GM23248 (cell line): Measurements from ENCODE around the gene CDHR1. TPM values are rescaled to one million over a fixed set of nuclear protein-coding genes. Genes with fewer than 3 reads are reported as not detected.

Experiments used
- DNase-seq: peaks from one replicate; pipeline ENCODE4 v3.0.0-alpha.2; 2015
- H2AFZ ChIP-seq: fragments of 200-600 bp; sonication (generic); 2 replicates; pipeline ENCODE4 v1.6.1; 2016; ENCODE audit warnings: antibody characterized with exemption
- H3F3A ChIP-seq: fragments of 200-600 bp; sonication (generic); 2 replicates; pipeline ENCODE4 v1.6.1; 2016; ENCODE audit warnings: mild to moderate bottlenecking, antibody characterized with exemption, mixed run types; ENCODE audit not compliant: insufficient read depth
- H3K27ac ChIP-seq: fragments of 200-600 bp; sonication (generic); 2 replicates; pipeline ENCODE4 v1.5.1; 2016; ENCODE audit warnings: mild to moderate bottlenecking
- H3K27me3 ChIP-seq: fragments of 200-600 bp; sonication (generic); replicated peaks from 2 replicates; pipeline ENCODE4 v1.6.1; 2016; ENCODE audit warnings: mild to moderate bottlenecking; ENCODE audit not compliant: insufficient read depth
- H3K36me3 ChIP-seq: fragments of 200-600 bp; sonication (generic); 2 replicates; pipeline ENCODE4 v1.6.1; 2016; ENCODE audit warnings: low read depth, mild to moderate bottlenecking
- H3K4me1 ChIP-seq: fragments of 200-600 bp; sonication (generic); 2 replicates; pipeline ENCODE4 v1.6.1; 2016; ENCODE audit warnings: mild to moderate bottlenecking; ENCODE audit not compliant: insufficient read depth
- H3K4me2 ChIP-seq: fragments of 200-600 bp; sonication (generic); one replicate; pipeline ENCODE4 v1.6.1; 2016; ENCODE audit warnings: mild to moderate bottlenecking; ENCODE audit not compliant: unreplicated experiment
- H3K4me3 ChIP-seq: fragments of 200-600 bp; sonication (generic); 2 replicates; pipeline ENCODE4 v1.5.1; 2016; ENCODE audit warnings: mild to moderate bottlenecking
- H3K79me2 ChIP-seq: fragments of 200-600 bp; sonication (generic); 2 replicates; pipeline ENCODE4 v1.6.1; 2016; ENCODE audit warnings: mild to moderate bottlenecking; ENCODE audit not compliant: insufficient read depth
- H3K9ac ChIP-seq: fragments of 200-600 bp; sonication (generic); 2 replicates; pipeline ENCODE4 v1.6.1; 2016; ENCODE audit warnings: mild to moderate bottlenecking
- H3K9me2 ChIP-seq: fragments of 200-600 bp; sonication (generic); 2 replicates; pipeline ENCODE4 v1.6.1; 2016; ENCODE audit warnings: mixed run types, mild to moderate bottlenecking, moderate library complexity; ENCODE audit not compliant: insufficient read depth
- H3K9me3 ChIP-seq: fragments of 200-600 bp; sonication (generic); one replicate; pipeline ENCODE4 v1.6.1; 2017; ENCODE audit warnings: low read depth
- H4K20me1 ChIP-seq: fragments of 200-600 bp; sonication (generic); 2 replicates; pipeline ENCODE4 v1.6.0; 2016; ENCODE audit not compliant: insufficient read depth
- EZH2 ChIP-seq: fragments of 200-600 bp; sonication (generic); IDR thresholded peaks from 2 replicates; pipeline ENCODE4 v1.6.1; 2018; ENCODE audit warnings: antibody characterized with exemption, mild to moderate bottlenecking; ENCODE audit not compliant: insufficient read depth, poor library complexity, severe bottlenecking
- EZH2phosphoT487 ChIP-seq: fragments of 200-600 bp; sonication (generic); IDR thresholded peaks from 2 replicates; pipeline ENCODE4 v1.6.1; 2018; ENCODE audit warnings: antibody characterized with exemption, moderate library complexity, mild to moderate bottlenecking, low read depth; ENCODE audit not compliant: insufficient read depth
- WGBS, 2 experiments: methylation state at CpG; one replicate each; pipeline ENCODE4 v1.1.6; 2015 to 2017; ENCODE audit warnings: low lambda C conversion rate in 2 of 2, low coverage in 1 of 2; ENCODE audit errors: missing lambda C conversion rate in 2 of 2; 5-methylcytosine and 5-hydroxymethylcytosine counted together
- in situ Hi-C: fragments of 300-500 bp; cut with MboI; formaldehyde crosslinking; loops from 2 replicates; pipeline ENCODE4 v1.15.0; 2020
- polyA plus RNA-seq: library from polyadenylated mRNA; unstranded; fragments of >200 nt; fragmentation: Nextera tagmentation; extraction: Ambion mirVana; gene quantifications from 2 replicates; pipeline ENCODE4 v1.2.1, GENCODE V29; 2016
- total RNA-seq: library from RNA; depleted of rRNA; stranded (reverse); fragments of >200 nt; shearing (Covaris generic); gene quantifications from 2 replicates; pipeline ENCODE4 v1.2.3, GENCODE V29; 2014

CDHR1 gene
- total and polyA plus RNA-seq, 2 experiments from 2014 or later = not detected

DNA sequence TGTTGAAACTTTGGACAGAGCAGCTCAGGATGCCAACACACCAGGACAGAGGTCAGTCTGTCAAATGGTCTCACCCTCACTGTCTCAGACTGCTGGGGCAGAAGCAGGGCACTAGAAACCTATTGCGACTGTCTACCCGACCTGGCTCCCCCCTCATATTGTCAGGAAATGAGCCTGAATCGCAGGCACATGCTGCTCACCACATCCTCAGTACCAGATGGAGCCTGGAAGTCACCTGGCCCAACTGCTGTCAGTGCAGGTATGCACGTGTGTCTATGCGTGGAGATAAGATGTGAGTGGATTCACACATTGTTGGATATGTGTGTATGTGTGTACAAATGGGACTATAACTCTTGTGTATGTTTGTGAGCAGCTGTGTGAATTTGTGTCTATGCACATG is 3.2 kb upstream of the CDHR1 start:
- DNase-seq = no peak
- no peaks in the 10 kb centered on the region for H3F3A ChIP-seq
- in situ Hi-C loops = no loop called here
- no peaks in the 10 kb centered on the region for H3K4me1 ChIP-seq
- no peaks in the 10 kb centered on the region for H3K79me2 ChIP-seq
- H3K4me3 ChIP-seq = no peak overlapping the region
- H3K4me2 ChIP-seq = no peak overlapping the region
- no peak overlapping the region for H3K9ac ChIP-seq
- 39 to 40% methylated on average over 5 of the region's 5 CpGs for WGBS, 2 experiments
- H4K20me1 ChIP-seq = no peaks in the 10 kb centered on the region
- H3K36me3 ChIP-seq = no peaks in the 10 kb centered on the region
- TF ChIP-seq EZH2 (no peak), EZH2phosphoT487 (no peak)
- no peaks in the 10 kb centered on the region for H3K9me3 ChIP-seq
- H3K9me2 ChIP-seq = no peaks in the 10 kb centered on the region
- H2AFZ ChIP-seq = no peak overlapping the region
- peaks cover 46% of the 10 kb centered on the region for H3K27me3 ChIP-seq
- H3K27ac ChIP-seq = no peak overlapping the region

DNA sequence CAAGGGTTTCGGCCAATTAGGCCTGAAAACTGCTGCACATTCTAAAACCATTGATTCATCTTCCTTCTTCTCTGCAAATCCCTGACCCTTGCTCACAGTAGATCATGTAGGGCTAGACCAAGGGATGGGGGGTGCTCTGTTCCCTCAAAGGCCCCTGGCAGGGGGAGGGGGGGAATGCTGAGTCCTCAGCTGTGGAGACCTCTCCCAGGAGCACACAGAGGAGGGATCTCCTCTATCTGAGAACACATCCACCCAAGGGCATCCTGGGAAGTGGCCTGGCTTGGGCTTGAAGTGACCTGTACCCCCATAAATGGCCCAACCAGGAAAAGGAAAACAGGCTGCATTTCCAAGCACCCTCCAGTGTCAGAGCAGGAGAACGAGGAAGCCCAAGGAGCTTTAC is 1.0 kb upstream of the CDHR1 start:
- H3F3A ChIP-seq = no peaks in the 10 kb centered on the region
- in situ Hi-C loops = no loop called here
- no peaks in the 10 kb centered on the region for H3K9me3 ChIP-seq
- H3K36me3 ChIP-seq = no peaks in the 10 kb centered on the region
- no peak overlapping the region for H3K9ac ChIP-seq
- no peaks in the 10 kb centered on the region for H4K20me1 ChIP-seq
- peaks cover 53% of the 10 kb centered on the region for H3K27me3 ChIP-seq
- 69 to 75% methylated on average over 2 of the region's 2 CpGs for WGBS, 2 experiments
- no peak overlapping the region for H3K27ac ChIP-seq
- H3K4me2 ChIP-seq = no peak overlapping the region
- no peaks in the 10 kb centered on the region for H3K9me2 ChIP-seq
- TF ChIP-seq EZH2phosphoT487 = no peak
- TF ChIP-seq EZH2 = no peak
- H2AFZ ChIP-seq = no peak overlapping the region
- H3K4me3 ChIP-seq = no peak overlapping the region
- DNase-seq = no peak
- H3K4me1 ChIP-seq = no peaks in the 10 kb centered on the region
- no peaks in the 10 kb centered on the region for H3K79me2 ChIP-seq

DNA sequence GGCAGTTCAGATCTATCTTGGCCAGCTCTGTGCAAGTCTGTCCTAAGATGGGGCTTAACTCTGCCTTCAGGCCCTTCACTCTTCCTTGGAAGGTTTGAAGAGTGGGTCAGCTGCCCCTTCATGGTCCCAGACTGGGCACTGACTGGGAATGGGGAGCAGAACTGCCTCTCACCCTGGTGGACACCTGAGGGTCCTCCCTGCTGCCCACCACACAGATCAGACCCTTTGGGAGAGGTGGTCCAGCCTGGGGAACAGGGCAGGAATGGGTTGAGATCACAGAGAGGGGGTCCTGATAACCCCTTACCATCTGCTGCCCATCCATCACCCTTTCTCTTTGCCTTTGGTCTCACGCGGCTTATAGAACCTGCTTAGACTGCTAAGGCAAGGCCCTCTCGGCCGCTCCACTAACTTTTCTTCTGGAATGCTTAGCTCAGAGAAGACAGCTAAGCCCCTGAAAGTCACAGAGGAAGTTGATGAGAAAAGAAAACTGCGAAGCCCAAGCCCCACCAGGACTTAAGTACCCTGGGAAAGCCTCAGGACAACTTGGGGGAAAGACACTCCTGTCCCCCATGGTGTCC is 402 bp upstream of the CDHR1 start:
- Histone ChIP-seq H2AFZ (peak overlapping the region; percentile 23; the same call in 1 of the 2 replicates), H3K4me2 (peak overlapping the region; percentile 32), H3K9me3 (no peaks in the 10 kb centered on the region), H3K79me2 (no peaks in the 10 kb centered on the region), H3K9ac (no peak overlapping the region), H3K4me3 (peak overlapping the region; percentile 41), H3K9me2 (no peaks in the 10 kb centered on the region), H3K27ac (no peak overlapping the region), H3K36me3 (no peaks in the 10 kb centered on the region), H3K4me1 (no peaks in the 10 kb centered on the region), H3K27me3 (peaks cover 53% of the 10 kb centered on the region), H3F3A (no peaks in the 10 kb centered on the region), H4K20me1 (no peaks in the 10 kb centered on the region)
- 7 to 9% methylated on average over 5 of the region's 5 CpGs for WGBS, 2 experiments
- TF ChIP-seq EZH2phosphoT487 (no peak), EZH2 (no peak)
- DNase-seq = no peak
- in situ Hi-C loops = no loop called here

DNA sequence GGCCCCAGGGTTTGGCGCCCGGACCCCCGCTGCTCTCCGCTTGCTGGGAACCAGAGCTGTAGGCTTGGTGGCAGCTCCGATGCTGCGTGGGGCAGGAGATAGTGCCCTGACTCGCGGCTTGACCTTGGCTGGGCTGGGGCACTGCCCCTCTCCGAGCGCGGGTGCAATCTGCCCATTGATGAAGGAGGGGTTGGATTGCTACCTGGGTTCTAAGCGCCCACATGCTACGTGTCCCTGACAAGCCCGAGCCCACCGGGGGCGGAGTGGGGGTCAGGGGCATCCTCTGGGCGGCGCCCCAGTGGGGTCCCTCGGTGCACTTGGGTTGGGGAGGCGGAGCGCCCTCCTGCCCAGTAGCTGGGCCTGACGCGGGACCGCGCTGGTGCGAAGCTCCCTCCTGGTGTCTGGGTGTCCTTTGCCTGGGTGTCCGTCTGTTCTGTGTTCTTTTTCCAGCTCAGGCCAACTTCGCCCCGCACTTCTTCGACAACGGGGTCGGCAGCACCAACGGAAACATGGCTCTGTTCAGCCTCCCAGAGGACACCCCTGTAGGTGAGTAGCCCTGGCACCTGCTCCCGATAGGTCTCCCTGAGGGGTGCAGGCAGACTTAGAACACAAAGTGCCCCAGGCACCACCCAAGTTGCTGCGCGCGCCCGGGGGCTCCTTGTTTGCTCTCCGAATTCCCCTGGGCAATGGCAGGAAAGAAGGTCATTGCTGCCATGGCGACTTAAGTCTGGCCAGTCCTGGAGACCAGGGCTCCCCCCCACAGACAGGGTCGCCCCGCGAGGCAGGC is 900 bp downstream of the CDHR1 start:
- no peak overlapping the region for H3K27ac ChIP-seq
- no peaks in the 10 kb centered on the region for H3F3A ChIP-seq
- no peak overlapping the region; the same call in 1 of the 2 replicates for H3K4me3 ChIP-seq
- H2AFZ ChIP-seq = no peak overlapping the region
- H3K4me2 ChIP-seq = no peak overlapping the region
- no peak overlapping the region for H3K9ac ChIP-seq
- no peak for DNase-seq
- H3K79me2 ChIP-seq = no peaks in the 10 kb centered on the region
- H3K9me3 ChIP-seq = no peaks in the 10 kb centered on the region
- H3K27me3 ChIP-seq = peaks cover 53% of the 10 kb centered on the region
- in situ Hi-C loops = no loop called here
- WGBS, 2 experiments = 9 to 12% methylated on average over 35 to 37 of the region's 43 CpGs
- no peaks in the 10 kb centered on the region for H3K9me2 ChIP-seq
- no peaks in the 10 kb centered on the region for H3K4me1 ChIP-seq
- TF ChIP-seq EZH2 = no peak
- TF ChIP-seq EZH2phosphoT487 = no peak
- no peaks in the 10 kb centered on the region for H4K20me1 ChIP-seq
- H3K36me3 ChIP-seq = no peaks in the 10 kb centered on the region
